WTC11 (cell line): Measurements from ENCODE around the gene ANKRD11.

Source experiments
- CTCF ChIP-seq: fragments of 200-600 bp; IDR thresholded peaks from 2 replicates; pipeline ENCODE4 v1.8.0; 2022; ENCODE audit warnings: antibody characterized with exemption
- ZNF138 ChIP-seq: sonication (generic); formaldehyde crosslinking; conservative IDR thresholded peaks from 2 replicates; pipeline ENCODE4 v1.8.1; 2022; ENCODE audit warnings: mild to moderate bottlenecking, moderate library complexity, missing genetic modification reagents
- TF ChIP-seq, protein P1 (sequence below): sonication (generic); formaldehyde crosslinking; IDR thresholded peaks from 2 replicates; pipeline ENCODE4 v1.8.0; 2022; ENCODE audit warnings: mild to moderate bottlenecking, missing genetic modification reagents

DNA sequence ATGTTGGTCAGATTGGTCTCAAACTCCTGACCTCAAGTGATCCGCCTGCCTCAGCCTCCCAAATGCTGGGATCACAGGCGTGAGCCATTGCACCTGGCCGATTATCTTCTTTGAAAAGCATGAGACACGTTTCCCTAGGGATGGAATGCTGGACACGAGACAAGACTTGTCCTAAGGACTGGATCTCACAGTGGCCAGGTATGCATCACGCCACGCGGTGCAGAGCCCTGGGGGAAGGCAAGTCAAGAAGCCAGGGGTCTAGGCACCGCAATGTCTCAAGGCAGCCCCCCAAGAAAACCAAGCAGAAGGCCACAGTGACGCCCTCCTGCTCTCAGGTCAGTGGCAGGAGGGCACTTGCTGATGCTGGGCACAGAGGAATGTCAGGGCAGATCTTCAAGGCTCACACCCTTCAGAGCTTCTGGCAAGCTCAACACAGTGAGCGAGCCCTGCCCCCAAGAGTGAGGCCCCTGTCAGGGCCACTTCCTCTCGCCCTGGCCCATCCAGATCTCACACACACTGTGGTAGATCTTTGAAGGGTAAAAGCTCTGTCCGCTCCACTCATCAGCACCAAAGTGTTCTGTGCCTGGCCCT lies 138.2 kb downstream of the ANKRD11 start:
- TF ChIP-seq ZNF138 (CRISPR knock-in tag) (no peak), CTCF (no peak)
- TF ChIP-seq, protein P1, sequence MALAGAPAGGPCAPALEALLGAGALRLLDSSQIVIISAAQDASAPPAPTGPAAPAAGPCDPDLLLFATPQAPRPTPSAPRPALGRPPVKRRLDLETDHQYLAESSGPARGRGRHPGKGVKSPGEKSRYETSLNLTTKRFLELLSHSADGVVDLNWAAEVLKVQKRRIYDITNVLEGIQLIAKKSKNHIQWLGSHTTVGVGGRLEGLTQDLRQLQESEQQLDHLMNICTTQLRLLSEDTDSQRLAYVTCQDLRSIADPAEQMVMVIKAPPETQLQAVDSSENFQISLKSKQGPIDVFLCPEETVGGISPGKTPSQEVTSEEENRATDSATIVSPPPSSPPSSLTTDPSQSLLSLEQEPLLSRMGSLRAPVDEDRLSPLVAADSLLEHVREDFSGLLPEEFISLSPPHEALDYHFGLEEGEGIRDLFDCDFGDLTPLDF (CRISPR knock-in tag) = no peak
